ENCODE data around the gene MYH4. TPM values are rescaled to one million over a fixed set of nuclear protein-coding genes. Genes with fewer than 3 reads are reported as not detected.

The MYH4 gene
- total RNA-seq, 4 donors from 2014 or later, result 0.04 to 0.36 TPM; not detected in 2

GRCh38 chr17:10435096-10435495, 34.3 kb downstream of the MYH4 start:
- no peaks in the 10 kb centered on the region for H3K4me1 ChIP-seq
- intact Hi-C loops (cut with DNase I; ENCODE audit: low total_unique reads) (no loop called here), in situ Hi-C loops (cut with MboI; ENCODE audit: low sequenced_read_pairs in 4 of 4) (no loop called here)
- DNase-seq (no peak), ATAC-seq (no peak)
- H3K27me3 ChIP-seq, result no peaks in the 10 kb centered on the region
- no peaks in the 10 kb centered on the region for H3K36me3 ChIP-seq
- H3K4me3 ChIP-seq, result no peak overlapping the region
- TF ChIP-seq POLR2A (IDR thresholded peaks at IDR 0.05) (no peak), CTCF (IDR thresholded peaks at IDR 0.05 in 4 of 5, conservative IDR thresholded peaks at IDR 0.05 in 1 of 5) (no peak)
- no peaks in the 10 kb centered on the region for H3K9me3 ChIP-seq
- no peak overlapping the region for H3K27ac ChIP-seq

GRCh38 chr17:10429421-10430045, 39.8 kb downstream of the MYH4 start:
- TF ChIP-seq POLR2A (IDR thresholded peaks at IDR 0.05) (no peak), CTCF (IDR thresholded peaks at IDR 0.05 in 4 of 5, conservative IDR thresholded peaks at IDR 0.05 in 1 of 5) (no peak)
- no peaks in the 10 kb centered on the region for H3K4me1 ChIP-seq
- DNase-seq (no peak), ATAC-seq (no peak)
- no peaks in the 10 kb centered on the region for H3K9me3 ChIP-seq
- H3K36me3 ChIP-seq, result no peaks in the 10 kb centered on the region
- intact Hi-C loops (cut with DNase I; ENCODE audit: low total_unique reads), result no loop called here
- H3K27ac ChIP-seq, result no peak overlapping the region
- H3K27me3 ChIP-seq, result no peaks in the 10 kb centered on the region
- in situ Hi-C loops (cut with MboI; ENCODE audit: low sequenced_read_pairs in 4 of 4), result no loop called here
- no peak overlapping the region for H3K4me3 ChIP-seq

GRCh38 chr17:10428781-10429180, 40.6 kb downstream of the MYH4 start:
- H3K9me3 ChIP-seq, result no peaks in the 10 kb centered on the region
- H3K27me3 ChIP-seq, result no peaks in the 10 kb centered on the region
- H3K36me3 ChIP-seq, result no peaks in the 10 kb centered on the region
- in situ Hi-C loops (cut with MboI; ENCODE audit: low sequenced_read_pairs in 4 of 4), result no loop called here
- intact Hi-C loops (cut with DNase I; ENCODE audit: low total_unique reads), result no loop called here
- no peak for DNase-seq
- H3K4me3 ChIP-seq, result no peak overlapping the region
- ATAC-seq, result no peak
- TF ChIP-seq CTCF (IDR thresholded peaks at IDR 0.05 in 4 of 5, conservative IDR thresholded peaks at IDR 0.05 in 1 of 5), result no peak
- no peak for TF ChIP-seq POLR2A (IDR thresholded peaks at IDR 0.05)
- H3K4me1 ChIP-seq, result no peaks in the 10 kb centered on the region
- H3K27ac ChIP-seq, result no peak overlapping the region

- Histone ChIP-seq H3K36me3 (no peaks in the 10 kb centered on the region), H3K27me3 (no peaks in the 10 kb centered on the region), H3K4me1 (no peaks in the 10 kb centered on the region), H3K4me3 (no peak within 1 kb of the TSS), H3K27ac (no peak within 1 kb of the TSS), H3K9me3 (no peaks in the 10 kb centered on the region)
- no peak for DNase-seq
- in situ Hi-C loops (cut with MboI; ENCODE audit: low sequenced_read_pairs in 4 of 4), result no loop called here
- intact Hi-C loops (cut with DNase I; ENCODE audit: low total_unique reads), result no loop called here
- TF ChIP-seq CTCF (IDR thresholded peaks at IDR 0.05 in 4 of 5, conservative IDR thresholded peaks at IDR 0.05 in 1 of 5), result no peak
- TF ChIP-seq POLR2A (IDR thresholded peaks at IDR 0.05), result no peak
- no peak for ATAC-seq
These were observed 47.3 kb downstream of the MYH4 start, which contains the start of gene MYH8 for GRCh38 chr17:10421900-10422542. MYH8 (minus strand) TSS chr17:10421950; CDS start chr17:10420227, 1,723 bp downstream.

All from gastrocnemius medialis (tissue), 4 donors.